Epithelial cell of prostate (primary cell): ENCODE results near the gene KDELR1.
"Not testable (repeated sequence)": the region's sequence is repeated elsewhere in the genome, so short reads cannot be mapped to it uniquely, and the experiment has no call there.

ENCODE experiments used
- DNase-seq: peaks from one replicate; pipeline ENCODE4 v3.0.0-alpha.2; 2011; ENCODE audit warnings: low read depth, low spot score
- H3K27ac ChIP-seq: fragments of 450-650 bp; 2 replicates; pipeline ENCODE4 v1.5.1; 2017; ENCODE audit warnings: mild to moderate bottlenecking

Gene KDELR1

GRCh38 chr19:48372904-48373303 is 18.4 kb downstream of the KDELR1 start:
- H3K27ac ChIP-seq, result no peak overlapping the region
- peak; percentile 34 for DNase-seq

GRCh38 chr19:48371771-48372170 is 19.6 kb downstream of the KDELR1 start:
- DNase-seq, H3K27ac ChIP-seq: not testable (repeated sequence)

GRCh38 chr19:48371367-48371766 is 20.0 kb downstream of the KDELR1 start:
- no peak overlapping the region for H3K27ac ChIP-seq
- DNase-seq, result no peak

GRCh38 chr19:48370955-48371354 is 20.4 kb downstream of the KDELR1 start:
- DNase-seq, result no peak

GRCh38 chr19:48368936-48369335 is 22.4 kb downstream of the KDELR1 start:
- DNase-seq, result no peak
- no peak overlapping the region for H3K27ac ChIP-seq

More at GRCh38 chr19:48370955-48371354, 20.4 kb downstream of the KDELR1 start:
- H3K27ac ChIP-seq, result no peak overlapping the region

- H3K27ac ChIP-seq, result no peak overlapping the region
- DNase-seq, result no peak
Measured at GRCh38 chr19:48367855-48368254, 23.5 kb downstream of the KDELR1 start.

GRCh38 chr19:48365602-48366001 is 25.7 kb downstream of the KDELR1 start:
- no peak overlapping the region for H3K27ac ChIP-seq
- no peak for DNase-seq

DNA sequence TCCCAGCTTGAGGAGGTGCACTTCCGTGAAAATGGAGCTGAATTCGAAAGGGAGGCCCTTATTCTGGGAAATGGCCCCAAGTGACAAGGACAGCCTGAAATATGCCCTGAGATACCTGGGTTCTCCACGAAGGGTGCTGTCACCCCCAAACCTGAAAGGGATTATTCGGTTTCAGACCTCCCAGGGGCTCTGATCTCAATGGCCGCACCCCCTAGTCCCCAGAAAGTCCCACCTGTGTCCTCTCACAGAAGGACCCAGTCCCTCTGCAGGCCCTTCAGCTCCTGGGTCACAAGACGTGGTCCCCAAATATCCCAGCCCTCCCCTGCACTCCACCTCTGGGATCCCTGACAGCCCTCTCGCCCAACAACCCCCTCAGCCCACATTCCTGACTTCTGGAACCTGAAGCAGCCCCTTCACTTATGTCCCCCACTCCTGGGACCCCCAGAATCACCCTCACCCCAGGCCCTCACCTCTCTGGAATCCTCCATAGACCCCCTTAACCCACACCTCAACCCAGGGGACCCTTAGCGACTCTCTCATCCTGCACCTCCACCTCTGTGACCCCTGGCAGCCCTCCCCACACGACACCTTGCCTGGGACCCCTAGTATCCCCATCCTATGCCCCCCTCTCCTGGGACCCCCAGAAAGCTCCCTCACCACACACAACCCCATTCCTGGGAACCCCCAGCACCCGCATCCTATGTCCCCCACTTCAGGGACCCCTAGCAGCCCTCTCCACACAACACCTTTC is 26.6 kb downstream of the KDELR1 start:
- H3K27ac ChIP-seq, result no peak overlapping the region
- DNase-seq, result no peak

GRCh38 chr19:48363810-48364597 is 27.3 kb downstream of the KDELR1 start, which contains the start of the genes SYNGR4 and TMEM143:
Gene SYNGR4 (plus strand): TSS chr19:48364367. CDS start chr19:48365843, 1,476 bp downstream.
Gene TMEM143 (minus strand): TSS chr19:48363940. CDS start chr19:48363920, 20 bp downstream.
- DNase-seq, result peak; percentile 94
- H3K27ac ChIP-seq, result peak within 1 kb of the TSS; percentile 51

GRCh38 chr19:48363500-48363809 is 27.9 kb downstream of the KDELR1 start:
- no peak for DNase-seq
- H3K27ac ChIP-seq, result peak overlapping the region; percentile 51

DNA sequence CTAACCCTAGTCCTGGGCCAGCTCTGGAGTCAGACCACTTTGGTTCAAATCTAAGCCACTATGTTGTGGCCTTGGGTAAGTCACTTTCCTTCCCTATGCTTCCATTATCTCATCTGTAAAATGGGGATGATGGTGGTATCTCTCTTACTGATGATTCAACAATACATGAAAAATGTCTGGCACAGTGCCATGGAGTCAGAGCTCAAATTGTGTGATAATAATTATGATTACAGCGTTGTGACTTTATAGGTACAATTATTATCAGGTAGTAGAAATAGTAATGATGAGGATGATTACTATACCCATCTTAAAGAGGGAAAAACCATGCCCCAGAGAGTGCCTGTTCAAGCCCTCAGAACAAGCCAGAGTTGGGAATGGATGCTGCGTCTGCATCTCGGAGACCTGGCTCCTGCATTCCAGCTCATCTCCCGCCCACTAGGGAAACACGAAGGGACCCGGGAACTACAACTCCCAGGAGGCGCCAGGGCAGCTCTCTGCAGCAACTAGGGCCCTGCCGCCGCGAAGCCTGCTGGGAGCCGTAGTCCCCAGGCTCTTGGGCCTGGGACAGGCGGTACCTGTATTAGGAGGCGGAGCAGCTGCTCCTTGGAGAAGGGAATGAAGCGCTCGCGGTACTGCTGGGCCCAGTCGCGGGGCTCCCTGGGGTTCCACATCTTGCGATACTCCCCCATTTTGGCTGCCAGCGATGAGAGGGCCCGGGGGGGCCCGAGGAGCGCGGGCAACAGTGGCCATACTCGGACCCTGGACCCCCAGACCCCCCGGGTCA is 28.4 kb downstream of the KDELR1 start:
- peak overlapping the region; percentile 51 for H3K27ac ChIP-seq
- DNase-seq, result peak; percentile 85

- H3K27ac ChIP-seq, result no peak overlapping the region
- DNase-seq, result no peak
Measured at GRCh38 chr19:48361912-48362311, 29.4 kb downstream of the KDELR1 start.

GRCh38 chr19:48359123-48359522 is 32.2 kb downstream of the KDELR1 start:
- H3K27ac ChIP-seq, result no peak overlapping the region
- DNase-seq, result no peak

GRCh38 chr19:48355365-48355954 is 35.9 kb downstream of the KDELR1 start:
- no peak for DNase-seq
- H3K27ac ChIP-seq, result no peak overlapping the region

GRCh38 chr19:48354332-48354992 is 36.9 kb downstream of the KDELR1 start:
- no peak for DNase-seq
- H3K27ac ChIP-seq, result no peak overlapping the region

GRCh38 chr19:48353677-48354076 is 37.7 kb downstream of the KDELR1 start:
- no peak for DNase-seq

DNA sequence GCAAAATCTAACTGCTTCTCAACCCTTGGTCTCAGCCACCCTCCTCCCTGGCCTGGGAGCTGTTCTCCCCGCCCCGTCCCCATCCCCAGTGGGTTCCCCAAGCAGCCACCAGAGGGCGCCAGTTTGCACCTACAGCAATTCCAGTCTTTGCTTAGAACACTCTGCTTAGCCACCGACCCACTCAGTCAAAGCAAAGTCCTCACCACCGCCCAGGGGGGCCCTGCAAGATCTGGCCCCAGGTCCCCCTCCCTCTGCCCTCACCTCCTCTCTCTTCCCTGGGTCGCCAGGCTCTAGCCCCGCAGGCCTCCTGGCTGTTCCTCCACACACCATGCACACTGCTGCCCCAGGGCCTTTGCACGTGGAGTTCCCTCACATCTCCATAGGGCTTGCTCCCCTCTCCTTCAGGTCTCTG is 40.0 kb downstream of the KDELR1 start:
- H3K27ac ChIP-seq, result no peak overlapping the region
- no peak for DNase-seq

More at GRCh38 chr19:48353677-48354076, 37.7 kb downstream of the KDELR1 start:
- no peak overlapping the region for H3K27ac ChIP-seq

GRCh38 chr19:48350856-48351255 is 40.5 kb downstream of the KDELR1 start:
- no peak overlapping the region for H3K27ac ChIP-seq
- no peak for DNase-seq

DNA sequence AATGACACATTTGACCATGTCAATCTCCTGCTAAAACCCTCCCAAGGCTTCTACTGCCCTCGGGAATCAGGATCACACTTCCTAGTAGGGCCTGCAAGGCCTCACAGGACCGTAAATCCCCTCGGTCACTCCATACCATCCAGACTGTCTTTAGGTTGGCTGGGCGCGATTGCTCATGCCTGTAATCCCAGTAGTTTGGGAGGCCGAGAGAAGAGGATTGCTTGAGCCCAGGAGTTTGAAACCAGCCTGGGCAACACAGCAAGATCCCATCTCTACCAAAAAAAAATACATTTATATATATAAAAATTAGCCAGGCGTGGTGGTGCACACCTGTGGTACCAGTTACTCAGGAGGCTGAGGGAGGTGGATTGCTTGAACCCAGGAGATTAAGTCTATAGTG is 42.6 kb downstream of the KDELR1 start:
- no peak for DNase-seq
- no peak overlapping the region for H3K27ac ChIP-seq

DNA sequence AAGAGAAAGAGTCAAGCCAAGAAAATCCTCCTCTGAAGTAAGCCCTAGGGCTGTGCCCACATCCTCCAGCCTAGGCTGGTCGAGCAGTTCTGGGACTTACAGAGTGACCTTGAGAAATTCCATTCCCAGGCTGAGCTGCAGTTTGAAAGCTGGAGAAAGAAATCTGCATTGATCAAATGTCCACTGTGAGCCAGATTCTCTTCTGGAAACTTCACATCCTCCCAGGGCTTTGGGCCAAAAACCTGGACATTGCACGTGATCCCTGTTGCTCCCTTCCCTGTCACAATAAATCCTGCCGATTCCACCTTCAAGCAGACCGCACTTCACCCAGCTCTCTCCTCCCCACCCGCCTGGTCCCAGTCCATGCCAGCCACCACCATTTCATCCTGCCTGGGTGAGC is 43.3 kb downstream of the KDELR1 start:
- no peak overlapping the region for H3K27ac ChIP-seq
- DNase-seq, result no peak
